GM12892 (cell line): Measurements from ENCODE around the gene ARHGEF11.

ENCODE experiments used
- DNase-seq: peaks from one replicate; pipeline ENCODE4 v3.0.0; 2011; ENCODE audit not compliant: insufficient read length
- FAIRE-seq: peaks from 2 replicates; lab custom pipeline; 2011; peaks lifted over from hg19 to GRCh38; lab: Jason Lieb, UNC
- POLR2A ChIP-seq: IDR thresholded peaks from 2 replicates; pipeline ENCODE4 v1.6.1; 2011; ENCODE audit warnings: low read depth, low read length, control low read depth
- POLR2AphosphoS5 ChIP-seq: IDR thresholded peaks from 2 replicates; pipeline ENCODE4 v1.6.1; 2011; ENCODE audit warnings: low read depth, low read length, control low read depth
- TAF1 ChIP-seq: IDR thresholded peaks from 2 replicates; pipeline ENCODE4 v1.6.1; 2011; ENCODE audit warnings: low read depth, mild to moderate bottlenecking, control low read depth, low read length, borderline replicate concordance

ARHGEF11 gene

GRCh38 chr1:156995412-156995811, 50.1 kb downstream of the ARHGEF11 start:
- FAIRE-seq = no peak
- DNase-seq = no peak
- TF ChIP-seq TAF1 (no peak), POLR2AphosphoS5 (no peak), POLR2A (no peak)

GRCh38 chr1:156994277-156994676, 51.3 kb downstream of the ARHGEF11 start:
- FAIRE-seq (no peak), DNase-seq (no peak)
- TF ChIP-seq POLR2AphosphoS5 (no peak), POLR2A (no peak), TAF1 (no peak)

GRCh38 chr1:156993426-156994147, 52.0 kb downstream of the ARHGEF11 start:
- DNase-seq = no peak
- no peak for FAIRE-seq
- TF ChIP-seq POLR2A = no peak

- TF ChIP-seq TAF1 (no peak), POLR2A (no peak), POLR2AphosphoS5 (no peak)
- DNase-seq (no peak), FAIRE-seq (no peak)
Measured at GRCh38 chr1:156992215-156992614, 53.3 kb downstream of the ARHGEF11 start.

GRCh38 chr1:156987715-156988114, 57.8 kb downstream of the ARHGEF11 start:
- FAIRE-seq (no peak), DNase-seq (no peak)
- TF ChIP-seq POLR2A = no peak
- TF ChIP-seq POLR2AphosphoS5 = no peak
- no peak for TF ChIP-seq TAF1

GRCh38 chr1:156980551-156980950, 65.0 kb downstream of the ARHGEF11 start:
- no peak for DNase-seq
- no peak for FAIRE-seq
- TF ChIP-seq POLR2AphosphoS5 = no peak

- FAIRE-seq (no peak), DNase-seq (no peak)
- TF ChIP-seq POLR2A (no peak), TAF1 (no peak), POLR2AphosphoS5 (no peak)
Measured at GRCh38 chr1:156975084-156975483, 70.5 kb downstream of the ARHGEF11 start.

- no peak for FAIRE-seq
Measured at GRCh38 chr1:156973417-156973816, 72.1 kb downstream of the ARHGEF11 start.

GRCh38 chr1:156970017-156970416, 75.5 kb downstream of the ARHGEF11 start:
- TF ChIP-seq TAF1 (no peak), POLR2AphosphoS5 (no peak), POLR2A (no peak)
- DNase-seq (no peak), FAIRE-seq (no peak)

More at GRCh38 chr1:156973417-156973816, 72.1 kb downstream of the ARHGEF11 start:
- TF ChIP-seq POLR2AphosphoS5 = no peak
- no peak for TF ChIP-seq TAF1
- no peak for TF ChIP-seq POLR2A
- DNase-seq = no peak

- DNase-seq (no peak), FAIRE-seq (no peak)
- TF ChIP-seq POLR2AphosphoS5 (no peak), TAF1 (no peak), POLR2A (no peak)
Measured at GRCh38 chr1:156969496-156969895, 76.0 kb downstream of the ARHGEF11 start.

- DNase-seq (no peak), FAIRE-seq (no peak)
- no peak for TF ChIP-seq POLR2AphosphoS5
- TF ChIP-seq TAF1 = no peak
- no peak for TF ChIP-seq POLR2A
Measured at GRCh38 chr1:156964441-156964840, 81.1 kb downstream of the ARHGEF11 start.

GRCh38 chr1:156963621-156964020, 81.9 kb downstream of the ARHGEF11 start:
- FAIRE-seq (no peak), DNase-seq (no peak)
- no peak for TF ChIP-seq POLR2AphosphoS5
- TF ChIP-seq POLR2A = no peak
- TF ChIP-seq TAF1 = no peak

- DNase-seq = no peak
- no peak for FAIRE-seq
Measured at GRCh38 chr1:156961709-156962108, 83.8 kb downstream of the ARHGEF11 start.

More at GRCh38 chr1:156961709-156962108, 83.8 kb downstream of the ARHGEF11 start:
- TF ChIP-seq TAF1 = no peak
- no peak for TF ChIP-seq POLR2A
- TF ChIP-seq POLR2AphosphoS5 = no peak
